ENCODE measurements around the gene OR2C1.

The OR2C1 gene

DNA sequence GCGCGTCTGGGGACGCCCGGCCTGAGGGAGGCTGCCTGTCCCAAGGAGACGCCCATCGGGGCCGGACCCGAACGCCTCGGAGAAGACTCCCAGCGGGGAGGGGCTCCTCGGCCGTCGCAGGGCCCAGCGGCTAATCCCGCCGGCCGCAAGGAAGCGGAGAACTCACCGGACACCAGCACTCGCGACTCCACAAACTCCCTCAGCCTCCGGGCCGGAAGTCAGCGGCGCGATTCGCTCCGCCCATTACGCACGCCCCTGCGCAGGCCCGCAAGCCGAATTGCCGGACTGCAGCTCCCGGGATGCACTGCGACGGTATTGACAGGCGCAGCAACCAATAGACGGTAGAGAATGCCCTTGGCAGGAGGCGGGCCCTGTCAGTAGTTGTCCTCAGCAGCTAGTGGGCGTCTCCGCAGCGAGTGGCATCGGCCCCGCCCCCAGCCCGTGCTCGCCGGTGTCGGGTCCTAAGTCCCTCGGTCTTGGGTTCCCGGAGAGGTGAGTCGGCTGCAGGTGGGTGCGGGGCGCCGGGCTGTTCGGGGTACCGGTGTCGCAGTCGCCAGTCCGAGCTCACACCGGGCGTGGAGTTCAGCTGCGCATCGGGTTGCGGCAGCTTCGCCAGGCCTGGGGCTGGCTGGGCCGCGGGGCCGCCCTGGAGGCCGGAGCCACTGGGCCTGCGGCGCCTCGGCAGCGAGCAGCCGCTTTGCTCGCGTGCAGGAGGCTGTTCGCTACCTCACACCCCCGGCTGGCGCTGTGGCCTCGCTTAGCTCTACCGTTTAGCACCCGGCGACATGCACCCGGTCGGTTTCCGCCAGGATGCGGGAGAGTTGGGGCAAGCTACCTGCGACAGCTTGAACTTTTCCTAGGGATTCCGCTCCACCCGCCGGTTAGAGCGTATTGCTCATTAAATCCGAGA is 45.3 kb downstream of the OR2C1 start, which contains the start of the genes ZNF174 and ZSCAN32:
Gene ZNF174, plus strand, starts transcription at position 437 of the 910 bp plus-strand sequence. CDS start 790 bp downstream, outside the sequence.
Gene ZSCAN32, minus strand, starts transcription at position 226 of the 910 bp plus-strand sequence. CDS start 3,447 bp downstream, outside the sequence.
- peaks cover 25% of the 10 kb centered on the region for H3K36me3 ChIP-seq (replicated peaks)
- peak within 1 kb of the TSS; percentile 75 for H3K27ac ChIP-seq
- no peaks in the 10 kb centered on the region for H3K27me3 ChIP-seq (replicated peaks)
- peak within 1 kb of the TSS; percentile 93 for H3K4me3 ChIP-seq (ENCODE audit: low read depth, low read length)
- in situ Hi-C loops (cut with HindIII; ENCODE audit: low pct_ligation_motif_present, low sequenced_read_pairs): no loop called here
- TF ChIP-seq, protein P1, sequence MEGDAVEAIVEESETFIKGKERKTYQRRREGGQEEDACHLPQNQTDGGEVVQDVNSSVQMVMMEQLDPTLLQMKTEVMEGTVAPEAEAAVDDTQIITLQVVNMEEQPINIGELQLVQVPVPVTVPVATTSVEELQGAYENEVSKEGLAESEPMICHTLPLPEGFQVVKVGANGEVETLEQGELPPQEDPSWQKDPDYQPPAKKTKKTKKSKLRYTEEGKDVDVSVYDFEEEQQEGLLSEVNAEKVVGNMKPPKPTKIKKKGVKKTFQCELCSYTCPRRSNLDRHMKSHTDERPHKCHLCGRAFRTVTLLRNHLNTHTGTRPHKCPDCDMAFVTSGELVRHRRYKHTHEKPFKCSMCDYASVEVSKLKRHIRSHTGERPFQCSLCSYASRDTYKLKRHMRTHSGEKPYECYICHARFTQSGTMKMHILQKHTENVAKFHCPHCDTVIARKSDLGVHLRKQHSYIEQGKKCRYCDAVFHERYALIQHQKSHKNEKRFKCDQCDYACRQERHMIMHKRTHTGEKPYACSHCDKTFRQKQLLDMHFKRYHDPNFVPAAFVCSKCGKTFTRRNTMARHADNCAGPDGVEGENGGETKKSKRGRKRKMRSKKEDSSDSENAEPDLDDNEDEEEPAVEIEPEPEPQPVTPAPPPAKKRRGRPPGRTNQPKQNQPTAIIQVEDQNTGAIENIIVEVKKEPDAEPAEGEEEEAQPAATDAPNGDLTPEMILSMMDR (IDR thresholded peaks at IDR 0.05; ENCODE audit: low read depth, low read length, missing control alignments): no peak
- peak; percentile 100 for DNase-seq

DNA sequence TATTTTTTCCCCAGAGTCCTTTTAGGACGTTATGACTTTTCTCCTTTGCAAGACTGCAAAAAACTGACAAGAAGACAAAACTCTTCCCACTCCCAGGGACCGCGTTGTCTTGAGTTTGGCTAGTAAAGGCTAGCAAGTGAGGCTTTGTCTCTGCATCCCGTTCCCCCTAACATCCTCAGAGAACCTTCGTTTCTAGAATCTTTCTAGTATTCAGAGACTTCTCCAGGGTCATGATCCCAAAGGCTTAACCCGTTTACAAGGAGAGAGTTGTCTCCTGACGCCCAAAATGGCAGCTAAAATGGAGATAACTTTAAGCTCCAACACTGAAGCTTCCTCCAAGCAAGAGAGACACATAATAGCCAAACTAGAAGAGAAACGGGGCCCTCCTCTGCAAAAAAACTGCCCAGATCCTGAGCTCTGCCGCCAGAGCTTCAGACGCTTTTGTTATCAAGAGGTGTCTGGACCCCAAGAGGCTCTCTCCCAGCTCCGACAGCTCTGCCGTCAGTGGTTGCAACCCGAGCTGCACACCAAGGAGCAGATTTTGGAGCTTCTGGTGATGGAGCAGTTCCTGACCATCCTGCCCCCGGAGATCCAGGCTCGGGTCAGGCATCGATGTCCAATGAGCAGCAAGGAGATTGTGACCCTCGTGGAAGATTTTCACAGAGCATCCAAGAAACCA is 46.2 kb downstream of the OR2C1 start:
- no peaks in the 10 kb centered on the region for H3K27me3 ChIP-seq (replicated peaks)
- peaks cover 24% of the 10 kb centered on the region for H3K36me3 ChIP-seq (replicated peaks)
- in situ Hi-C loops (cut with HindIII; ENCODE audit: low pct_ligation_motif_present, low sequenced_read_pairs): no loop called here
- TF ChIP-seq, protein P1 (IDR thresholded peaks at IDR 0.05; ENCODE audit: low read depth, low read length, missing control alignments): no peak
- DNase-seq: no peak
- H3K4me3 ChIP-seq (ENCODE audit: low read depth, low read length): peak overlapping the region; percentile 93
- H3K27ac ChIP-seq: peak overlapping the region; percentile 75

Data from brain microvascular endothelial cell (primary cell).